Caco-2 (cell line): ENCODE measurements around the gene ADAMTS5. TPM values are rescaled to one million over a fixed set of nuclear protein-coding genes. Genes with fewer than 3 reads are reported as not detected.

Experiments
- BruUV-seq: library from RNA; stranded (reverse); fragments of 400-500 nt; replicated peaks from 2 replicates; lab custom pipeline; 2021; lab: Mats Ljungman, UMichigan
- CTCF ChIA-PET: fragments of 300-600 bp; sonication (Branson Sonifier 250); formaldehyde crosslinking; loops from one replicate; lab custom pipeline; 2022; ENCODE audit warnings: antibody characterized with exemption; lab: Charles Lee
- POLR2A ChIA-PET: fragments of 300-600 bp; sonication (Branson Sonifier 250); formaldehyde crosslinking; loops from one replicate; lab custom pipeline; 2022; ENCODE audit warnings: antibody characterized with exemption; lab: Charles Lee
- DNase-seq, 2 experiments: peaks; one replicate each; pipeline versions ENCODE4 v3.0.0 to v3.0.0-alpha.2; 2020 to 2022
- H3K27me3 ChIP-seq: replicated peaks from 2 replicates; pipeline ENCODE4 v1.6.0; 2011; ENCODE audit warnings: low read length; ENCODE audit not compliant: control insufficient read depth, insufficient read depth
- H3K36me3 ChIP-seq: 2 replicates; pipeline ENCODE4 v1.5.1; 2011; ENCODE audit warnings: low read length; ENCODE audit not compliant: control insufficient read depth, insufficient read depth
- H3K4me1 ChIP-seq: fragments of 250-450 bp; sonication (Bioruptor Pico); 2 replicates; pipeline ENCODE4 v1.5.1; 2020; ENCODE audit warnings: mild to moderate bottlenecking
- H3K4me3 ChIP-seq: 2 replicates; pipeline ENCODE4 v1.5.1; 2011; ENCODE audit warnings: low read depth, mild to moderate bottlenecking, control low read depth, low read length
- H3K9me3 ChIP-seq: fragments of 250-450 bp; sonication (Bioruptor Pico); 2 replicates; pipeline ENCODE4 v1.5.1; 2020; ENCODE audit warnings: mild to moderate bottlenecking, moderate library complexity
- H3K27ac Mint-ChIP-seq: one replicate; pipeline ENCODE4 v1.8.0; 2022; ENCODE audit warnings: mixed read lengths; ENCODE audit not compliant: unreplicated experiment
- H3K27me3 Mint-ChIP-seq: one replicate; pipeline ENCODE4 v1.8.0; 2022; ENCODE audit warnings: mixed read lengths; ENCODE audit not compliant: insufficient read depth, unreplicated experiment
- H3K36me3 Mint-ChIP-seq: one replicate; pipeline ENCODE4 v1.8.0; 2022; ENCODE audit warnings: mild to moderate bottlenecking, mixed read lengths; ENCODE audit not compliant: insufficient read depth, unreplicated experiment
- H3K4me1 Mint-ChIP-seq: one replicate; pipeline ENCODE4 v1.8.0; 2022; ENCODE audit warnings: low read depth, mixed read lengths; ENCODE audit not compliant: unreplicated experiment
- H3K4me3 Mint-ChIP-seq: one replicate; pipeline ENCODE4 v1.8.0; 2022; ENCODE audit warnings: mild to moderate bottlenecking, moderate library complexity, mixed read lengths; ENCODE audit not compliant: unreplicated experiment
- H3K9me3 Mint-ChIP-seq: one replicate; pipeline ENCODE4 v1.8.0; 2022; ENCODE audit warnings: mixed read lengths; ENCODE audit not compliant: unreplicated experiment
- CTCF ChIP-seq, 2 experiments: fragments of 200-600 bp in 1 of 2; IDR thresholded peaks; 1 replicate in 1 of 2; 2 replicates in 1 of 2; pipeline versions ENCODE4 v1.5.1 to v1.8.0; 2011 to 2022; ENCODE audit warnings: antibody characterized with exemption in 1 of 2, control low read depth in 1 of 2, inconsistent platforms in 1 of 2, low read depth in 1 of 2, low read length in 1 of 2, mild to moderate bottlenecking in 1 of 2, moderate library complexity in 1 of 2; ENCODE audit not compliant: insufficient read depth in 1 of 2, severe bottlenecking in 1 of 2, unreplicated experiment in 1 of 2
- intact Hi-C: fragments of 100-400 bp; cut with micrococcal nuclease; formaldehyde crosslinking; loops from one replicate; pipeline ENCODE4 v1.10.0; 2022; ENCODE audit not compliant: unreplicated experiment
- microRNA-seq: library from miRNA; unstranded; fragments of <30 nt; microRNA quantifications from one replicate; pipeline ENCODE4 v1.2.0, GENCODE V29; 2022
- total RNA-seq: library from RNA; stranded (reverse); gene quantifications from 2 replicates; pipeline ENCODE4 v1.2.3, GENCODE V29; 2022

The ADAMTS5 gene
- total RNA-seq, 1 experiment from 2014 or later: not detected

DNA sequence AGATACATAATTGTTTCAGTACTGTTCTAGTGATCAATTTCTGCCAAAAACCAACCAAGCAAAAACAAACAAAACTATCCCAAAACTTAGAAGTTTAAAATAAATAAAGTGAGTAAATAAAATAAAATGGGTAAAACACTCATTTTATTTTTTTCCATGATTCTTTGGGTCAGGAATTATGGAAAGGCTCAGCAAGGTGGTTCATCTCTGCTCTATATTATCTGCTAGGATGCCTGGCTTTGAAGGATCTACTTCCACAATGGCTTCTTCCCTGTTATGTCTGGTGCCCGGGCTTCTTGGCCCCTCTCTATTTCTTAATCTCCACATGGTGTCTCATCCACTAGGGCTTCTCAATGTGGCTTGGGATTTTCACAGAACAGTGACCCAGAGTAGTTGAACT lies 92.5 kb downstream of the ADAMTS5 start:
- peaks cover 6% of the 10 kb centered on the region; the same call in 1 of the 2 replicates for H3K9me3 ChIP-seq
- intact Hi-C loops: no loop called here
- ChIA-PET CTCF (no interaction called here), POLR2A (no interaction called here)
- no peaks in the 10 kb centered on the region for H3K27me3 ChIP-seq
- no peak for DNase-seq
- H3K4me3 Mint-ChIP-seq: no peak overlapping the region
- peaks cover 10% of the 10 kb centered on the region for H3K9me3 Mint-ChIP-seq
- peaks cover 4% of the 10 kb centered on the region for H3K27me3 Mint-ChIP-seq
- H3K4me1 ChIP-seq: no peaks in the 10 kb centered on the region
- no TSS peak for BruUV-seq
- no peaks in the 10 kb centered on the region for H3K36me3 ChIP-seq
- H3K36me3 Mint-ChIP-seq: no peaks in the 10 kb centered on the region
- H3K4me1 Mint-ChIP-seq: no peaks in the 10 kb centered on the region
- H3K27ac Mint-ChIP-seq: no peak overlapping the region
- no peak for TF ChIP-seq CTCF (IDR thresholded peaks at IDR 0.05; ENCODE audit: insufficient read depth in 1 of 2, low read depth in 1 of 2, low read length in 1 of 2, severe bottlenecking in 1 of 2, unreplicated experiment in 1 of 2)
- no peak overlapping the region for H3K4me3 ChIP-seq

Small RNA genes lying within 50 kb of the gene (microRNA-seq; reads per million reads assigned to microRNA genes)
- not detected for gene MIR4759

Other genes starting within 250 kb of the ADAMTS5 start
- gene ADAMTS1, start 121.7 kb downstream of the ADAMTS5 start, total RNA-seq: not detected in 2 replicates